Gastroesophageal sphincter (tissue), 3 donors: ENCODE measurements around the gene PCDH11Y.
"Not testable (repeated sequence)": the region's sequence is repeated elsewhere in the genome, so short reads cannot be mapped to it uniquely, and the experiment has no call there.

Source experiments
- POLR2A ChIP-seq, 2 donors: fragments of 450-650 bp; IDR thresholded peaks; one replicate each; pipeline ENCODE4 v1.6.1; 2017; ENCODE audit warnings: antibody characterized with exemption in 2 of 2, mild to moderate bottlenecking in 2 of 2, moderate library complexity in 1 of 2
- POLR2AphosphoS5 ChIP-seq: sonication (generic); formaldehyde crosslinking; IDR thresholded peaks from one replicate; pipeline ENCODE4 v1.6.1; 2017; ENCODE audit warnings: antibody characterized with exemption
- TF ChIP-seq, protein P1 (sequence below), 4 experiments: fragments of 200-600 bp in 2 of 4; fragments of 450-650 bp in 2 of 4; sonication (generic) in 1 of 4; IDR thresholded peaks; one replicate each; pipeline ENCODE4 v1.5.1; 2017 to 2019; ENCODE audit warnings: antibody characterized with exemption in 4 of 4, mild to moderate bottlenecking in 2 of 4, moderate library complexity in 2 of 4

GRCh38 chrY:5776485-5776884 is 776.4 kb downstream of the PCDH11Y start:
- TF ChIP-seq, protein P1, sequence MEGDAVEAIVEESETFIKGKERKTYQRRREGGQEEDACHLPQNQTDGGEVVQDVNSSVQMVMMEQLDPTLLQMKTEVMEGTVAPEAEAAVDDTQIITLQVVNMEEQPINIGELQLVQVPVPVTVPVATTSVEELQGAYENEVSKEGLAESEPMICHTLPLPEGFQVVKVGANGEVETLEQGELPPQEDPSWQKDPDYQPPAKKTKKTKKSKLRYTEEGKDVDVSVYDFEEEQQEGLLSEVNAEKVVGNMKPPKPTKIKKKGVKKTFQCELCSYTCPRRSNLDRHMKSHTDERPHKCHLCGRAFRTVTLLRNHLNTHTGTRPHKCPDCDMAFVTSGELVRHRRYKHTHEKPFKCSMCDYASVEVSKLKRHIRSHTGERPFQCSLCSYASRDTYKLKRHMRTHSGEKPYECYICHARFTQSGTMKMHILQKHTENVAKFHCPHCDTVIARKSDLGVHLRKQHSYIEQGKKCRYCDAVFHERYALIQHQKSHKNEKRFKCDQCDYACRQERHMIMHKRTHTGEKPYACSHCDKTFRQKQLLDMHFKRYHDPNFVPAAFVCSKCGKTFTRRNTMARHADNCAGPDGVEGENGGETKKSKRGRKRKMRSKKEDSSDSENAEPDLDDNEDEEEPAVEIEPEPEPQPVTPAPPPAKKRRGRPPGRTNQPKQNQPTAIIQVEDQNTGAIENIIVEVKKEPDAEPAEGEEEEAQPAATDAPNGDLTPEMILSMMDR (IDR thresholded peaks at IDR 0.05) = not testable (repeated sequence)
- not testable (repeated sequence) for TF ChIP-seq POLR2AphosphoS5; POLR2A (IDR thresholded peaks at IDR 0.05)
